ENCODE measurements around the gene MOCS3.

MOCS3 gene

GRCh38 chr20:50981714-50982048, 23.1 kb downstream of the MOCS3 start:
- no peak overlapping the region for H3K27ac Mint-ChIP-seq

GRCh38 chr20:50982363-50982762, 23.7 kb downstream of the MOCS3 start:
- Mint-ChIP-seq H3K9me3 (no peaks in the 10 kb centered on the region), H3K27me3 (peaks cover 24% of the 10 kb centered on the region), H3K4me3 (no peak overlapping the region), H3K4me1 (ENCODE audit: low read depth) (peaks cover 44% of the 10 kb centered on the region), H3K27ac (no peak overlapping the region), H3K36me3 (ENCODE audit: low read depth) (no peaks in the 10 kb centered on the region)
- intact Hi-C loops (cut with micrococcal nuclease): loop anchor here (10.0 kb wide), 1 partner anchor 612 kb away; no protein-coding TSS in a partner anchor

More at GRCh38 chr20:50981714-50982048, 23.1 kb downstream of the MOCS3 start:
- Mint-ChIP-seq H3K4me1 (ENCODE audit: low read depth) (peaks cover 44% of the 10 kb centered on the region), H3K4me3 (no peak overlapping the region), H3K9me3 (no peaks in the 10 kb centered on the region), H3K27me3 (peaks cover 25% of the 10 kb centered on the region), H3K36me3 (ENCODE audit: low read depth) (no peaks in the 10 kb centered on the region)
- intact Hi-C loops (cut with micrococcal nuclease): loop anchor here (10.0 kb wide), 1 partner anchor 613 kb away; no protein-coding TSS in a partner anchor

- no peak overlapping the region for H3K27ac Mint-ChIP-seq
- intact Hi-C loops (cut with micrococcal nuclease): loop anchor here (10.0 kb wide), 1 partner anchor 611 kb away; no protein-coding TSS in a partner anchor
- H3K4me3 Mint-ChIP-seq: no peak overlapping the region
- H3K36me3 Mint-ChIP-seq (ENCODE audit: low read depth): no peaks in the 10 kb centered on the region
- H3K27me3 Mint-ChIP-seq: peaks cover 22% of the 10 kb centered on the region
- H3K9me3 Mint-ChIP-seq: no peaks in the 10 kb centered on the region
- peaks cover 42% of the 10 kb centered on the region for H3K4me1 Mint-ChIP-seq (ENCODE audit: low read depth)
Measured at GRCh38 chr20:50983321-50983720, 24.7 kb downstream of the MOCS3 start.

- H3K4me1 Mint-ChIP-seq (ENCODE audit: low read depth): peaks cover 8% of the 10 kb centered on the region
- intact Hi-C loops (cut with micrococcal nuclease): loop anchor here (2.0 to 10.0 kb wide), 3 partner anchors 319 to 607 kb away; no protein-coding TSS in a partner anchor
- H3K4me3 Mint-ChIP-seq: no peak overlapping the region
- no peak overlapping the region for H3K27ac Mint-ChIP-seq
- H3K36me3 Mint-ChIP-seq (ENCODE audit: low read depth): no peaks in the 10 kb centered on the region
- peaks cover 26% of the 10 kb centered on the region for H3K27me3 Mint-ChIP-seq
- no peaks in the 10 kb centered on the region for H3K9me3 Mint-ChIP-seq
Measured at GRCh38 chr20:50987493-50988210, 29.0 kb downstream of the MOCS3 start.

- Mint-ChIP-seq H3K36me3 (ENCODE audit: low read depth) (no peaks in the 10 kb centered on the region), H3K27me3 (peaks cover 18% of the 10 kb centered on the region), H3K9me3 (no peaks in the 10 kb centered on the region), H3K4me3 (no peak overlapping the region), H3K27ac (no peak overlapping the region), H3K4me1 (ENCODE audit: low read depth) (no peaks in the 10 kb centered on the region)
- intact Hi-C loops (cut with micrococcal nuclease): no loop called here
Measured at GRCh38 chr20:50991076-50991475, 32.5 kb downstream of the MOCS3 start.

- intact Hi-C loops (cut with micrococcal nuclease): no loop called here
- Mint-ChIP-seq H3K27ac (no peak overlapping the region), H3K9me3 (no peaks in the 10 kb centered on the region), H3K4me1 (ENCODE audit: low read depth) (no peaks in the 10 kb centered on the region), H3K36me3 (ENCODE audit: low read depth) (no peaks in the 10 kb centered on the region), H3K4me3 (no peak overlapping the region), H3K27me3 (peaks cover 16% of the 10 kb centered on the region)
Measured at GRCh38 chr20:50992336-50992732, 33.7 kb downstream of the MOCS3 start.

GRCh38 chr20:50992733-50993457, 34.3 kb downstream of the MOCS3 start:
- intact Hi-C loops (cut with micrococcal nuclease): no loop called here
- H3K27ac Mint-ChIP-seq: no peak overlapping the region
- H3K4me1 Mint-ChIP-seq (ENCODE audit: low read depth): no peaks in the 10 kb centered on the region
- peaks cover 16% of the 10 kb centered on the region for H3K27me3 Mint-ChIP-seq
- no peaks in the 10 kb centered on the region for H3K36me3 Mint-ChIP-seq (ENCODE audit: low read depth)
- no peaks in the 10 kb centered on the region for H3K9me3 Mint-ChIP-seq
- no peak overlapping the region for H3K4me3 Mint-ChIP-seq

- H3K27me3 Mint-ChIP-seq: peaks cover 11% of the 10 kb centered on the region
- H3K4me1 Mint-ChIP-seq (ENCODE audit: low read depth): no peaks in the 10 kb centered on the region
- no peaks in the 10 kb centered on the region for H3K9me3 Mint-ChIP-seq
- intact Hi-C loops (cut with micrococcal nuclease): no loop called here
- H3K36me3 Mint-ChIP-seq (ENCODE audit: low read depth): no peaks in the 10 kb centered on the region
- H3K4me3 Mint-ChIP-seq: no peak overlapping the region
- no peak overlapping the region for H3K27ac Mint-ChIP-seq
Measured at GRCh38 chr20:50993876-50994275, 35.3 kb downstream of the MOCS3 start.

- no peaks in the 10 kb centered on the region for H3K36me3 Mint-ChIP-seq (ENCODE audit: low read depth)
Measured at GRCh38 chr20:50995506-50995905, 36.9 kb downstream of the MOCS3 start.

GRCh38 chr20:50996901-50997865, 38.6 kb downstream of the MOCS3 start:
- Mint-ChIP-seq H3K27me3 (peaks cover 15% of the 10 kb centered on the region), H3K4me1 (ENCODE audit: low read depth) (no peaks in the 10 kb centered on the region), H3K4me3 (no peak overlapping the region), H3K27ac (no peak overlapping the region), H3K36me3 (ENCODE audit: low read depth) (no peaks in the 10 kb centered on the region), H3K9me3 (no peaks in the 10 kb centered on the region)
- intact Hi-C loops (cut with micrococcal nuclease): no loop called here

More at GRCh38 chr20:50995506-50995905, 36.9 kb downstream of the MOCS3 start:
- no peak overlapping the region for H3K4me3 Mint-ChIP-seq
- no peak overlapping the region for H3K27ac Mint-ChIP-seq
- no peaks in the 10 kb centered on the region for H3K4me1 Mint-ChIP-seq (ENCODE audit: low read depth)
- intact Hi-C loops (cut with micrococcal nuclease): no loop called here
- H3K9me3 Mint-ChIP-seq: no peaks in the 10 kb centered on the region
- peaks cover 13% of the 10 kb centered on the region for H3K27me3 Mint-ChIP-seq

GRCh38 chr20:50999355-50999754, 40.7 kb downstream of the MOCS3 start:
- Mint-ChIP-seq H3K4me3 (no peak overlapping the region), H3K36me3 (ENCODE audit: low read depth) (no peaks in the 10 kb centered on the region), H3K27ac (no peak overlapping the region), H3K4me1 (ENCODE audit: low read depth) (no peaks in the 10 kb centered on the region), H3K9me3 (no peaks in the 10 kb centered on the region), H3K27me3 (peaks cover 12% of the 10 kb centered on the region)
- intact Hi-C loops (cut with micrococcal nuclease): no loop called here

- Mint-ChIP-seq H3K4me3 (no peak overlapping the region), H3K27ac (no peak overlapping the region), H3K36me3 (ENCODE audit: low read depth) (no peaks in the 10 kb centered on the region), H3K27me3 (peaks cover 9% of the 10 kb centered on the region), H3K9me3 (no peaks in the 10 kb centered on the region), H3K4me1 (ENCODE audit: low read depth) (no peaks in the 10 kb centered on the region)
- intact Hi-C loops (cut with micrococcal nuclease): no loop called here
Measured at GRCh38 chr20:51001430-51002265, 43.0 kb downstream of the MOCS3 start.

- intact Hi-C loops (cut with micrococcal nuclease): no loop called here
- peaks cover 9% of the 10 kb centered on the region for H3K27me3 Mint-ChIP-seq
- H3K27ac Mint-ChIP-seq: no peak overlapping the region
- H3K36me3 Mint-ChIP-seq (ENCODE audit: low read depth): no peaks in the 10 kb centered on the region
- H3K4me3 Mint-ChIP-seq: no peak overlapping the region
- no peaks in the 10 kb centered on the region for H3K9me3 Mint-ChIP-seq
- no peaks in the 10 kb centered on the region for H3K4me1 Mint-ChIP-seq (ENCODE audit: low read depth)
Measured at GRCh38 chr20:51002633-51003032, 44.0 kb downstream of the MOCS3 start.

Measured in dendritic cell treated with granulocyte-macrophage colony-stimulating factor and Interleukin-4, amounts not matched to agents 40 ng/mL and 50 ng/mL, for 4 days (primary cell).